RKO (cell line): Measurements from ENCODE around the gene DBNDD1.

ENCODE experiments used
- DNase-seq: peaks from one replicate; pipeline ENCODE4 v3.0.0-alpha.2; 2016; ENCODE audit warnings: low spot score

Gene DBNDD1

GRCh38 chr16:90035902-90036301 lies 16.6 kb upstream of the DBNDD1 start:
- no peak for DNase-seq

DNA sequence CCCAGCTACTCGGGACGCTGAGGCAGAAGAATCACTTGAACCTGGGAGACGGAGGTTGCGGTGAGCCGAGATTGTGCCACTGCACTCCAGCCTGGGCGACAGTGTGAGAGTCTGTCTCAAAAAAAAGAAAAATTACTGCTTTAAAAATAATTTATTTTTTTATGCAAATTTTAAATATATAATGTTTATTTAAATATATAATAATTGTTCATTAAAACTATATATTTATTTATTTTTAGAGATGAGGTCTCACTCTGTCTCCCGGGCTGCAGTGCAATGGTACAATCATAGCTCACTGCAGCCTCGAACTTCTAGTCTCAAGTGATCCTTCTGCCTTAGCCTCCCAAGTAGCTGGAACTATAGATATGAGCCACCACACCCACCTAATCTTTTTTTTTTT lies 15.2 kb upstream of the DBNDD1 start:
- no peak for DNase-seq

DNA sequence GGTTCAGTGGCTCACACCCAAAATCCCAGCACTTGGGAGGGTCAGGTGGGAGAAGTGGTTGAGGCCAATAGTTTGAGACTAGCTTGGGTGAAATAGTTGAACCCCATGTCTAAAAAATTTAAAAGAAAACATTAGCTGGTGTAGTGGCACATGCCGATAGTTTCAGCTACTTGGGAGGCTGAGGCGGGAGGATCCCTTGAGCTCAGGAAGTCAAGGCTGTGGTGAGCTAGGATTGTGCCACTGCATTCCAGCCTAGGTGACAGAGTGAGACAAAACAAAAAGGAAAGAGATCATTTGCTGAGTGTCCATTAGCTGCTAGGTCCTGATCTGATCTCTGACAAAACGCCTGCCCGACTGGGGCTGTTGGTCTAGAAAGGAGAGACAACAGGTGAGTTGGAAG lies 14.1 kb upstream of the DBNDD1 start:
- no peak for DNase-seq

- DNase-seq, result no peak
Measured at GRCh38 chr16:90032674-90033331, 13.5 kb upstream of the DBNDD1 start.

- no peak for DNase-seq
Measured at GRCh38 chr16:90031931-90032673, 12.8 kb upstream of the DBNDD1 start.

DNA sequence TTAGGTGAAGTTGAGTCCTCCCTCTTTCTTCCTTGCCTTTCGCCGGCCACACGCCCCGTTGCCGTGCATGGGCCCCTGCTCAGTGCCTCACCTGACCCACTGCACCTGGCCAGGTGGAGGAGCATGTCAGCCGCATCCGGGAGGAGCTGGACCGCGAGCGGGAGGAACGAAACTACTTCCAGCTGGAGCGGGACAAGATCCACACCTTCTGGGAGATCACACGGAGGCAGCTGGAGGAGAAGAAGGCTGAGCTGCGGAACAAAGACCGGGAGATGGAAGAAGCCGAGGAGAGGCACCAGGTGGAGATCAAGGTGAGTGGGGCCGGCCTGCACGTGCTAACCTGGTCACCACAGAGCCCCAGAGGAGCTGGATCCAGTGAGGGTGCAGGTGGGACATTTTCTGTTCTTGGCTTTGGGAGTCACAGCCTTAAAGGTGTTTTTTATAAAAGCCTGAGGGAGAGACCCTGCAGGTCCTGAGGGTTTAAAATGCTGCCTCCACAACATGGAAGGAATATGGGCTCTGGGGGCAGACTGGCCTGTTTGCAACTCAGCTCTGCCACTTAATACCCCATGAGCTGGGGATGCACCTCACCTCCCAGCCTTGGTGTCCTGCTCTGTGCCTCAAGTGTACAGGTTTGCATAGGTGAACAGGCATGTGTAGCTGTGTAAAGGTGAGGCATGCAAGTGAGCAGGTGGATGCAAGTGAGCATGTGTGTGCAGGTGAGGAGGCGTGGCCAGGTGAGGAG lies 12.1 kb upstream of the DBNDD1 start:
- no peak for DNase-seq

DNA sequence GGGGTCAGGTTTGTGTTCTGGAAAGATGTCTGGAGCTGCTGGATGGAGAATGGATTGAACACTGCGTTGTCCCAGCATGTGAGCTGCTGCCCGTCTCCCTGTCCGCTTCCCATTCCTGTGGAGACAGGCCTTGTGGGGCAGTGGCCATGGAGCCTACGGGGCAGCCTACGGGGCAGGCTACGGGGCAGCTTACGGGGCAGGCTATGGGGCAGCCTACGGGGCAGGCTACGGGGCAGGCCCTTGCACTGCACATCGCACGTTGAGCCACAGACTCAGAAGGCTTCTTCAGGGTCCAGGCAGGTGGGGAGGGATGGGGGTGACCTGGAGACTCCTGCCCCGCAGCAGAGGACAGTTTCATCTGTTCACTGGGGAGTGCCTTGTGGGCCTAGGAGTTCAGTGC lies 9.7 kb upstream of the DBNDD1 start:
- DNase-seq, result no peak

GRCh38 chr16:90027611-90028010 lies 8.4 kb upstream of the DBNDD1 start:
- no peak for DNase-seq

- DNase-seq, result no peak
Measured at GRCh38 chr16:90026135-90026534, 6.9 kb upstream of the DBNDD1 start.

DNA sequence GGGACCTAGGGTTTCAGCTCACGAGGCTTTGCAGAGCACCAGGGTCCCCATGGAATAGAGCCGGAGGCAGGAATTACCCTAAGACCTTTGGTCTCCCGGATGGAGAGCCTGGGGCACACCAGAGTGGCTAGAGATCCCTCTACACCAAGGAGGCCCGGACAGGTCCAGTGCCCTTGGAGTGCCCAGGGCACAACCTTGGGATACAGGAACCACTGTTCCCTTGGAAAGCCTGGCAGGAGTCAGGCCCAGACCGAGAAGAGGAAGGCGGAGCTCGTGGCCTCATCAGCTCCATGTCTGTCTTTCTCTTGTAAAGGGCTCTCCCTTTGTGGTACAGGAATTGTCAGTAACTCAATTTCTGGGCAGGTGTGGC lies 3.8 kb upstream of the DBNDD1 start:
- no peak for DNase-seq

- peak; percentile 91 for DNase-seq
Measured at GRCh38 chr16:90022209-90023077, 3.2 kb upstream of the DBNDD1 start.

GRCh38 chr16:90020838-90021382 lies 1.7 kb upstream of the DBNDD1 start:
- no peak for DNase-seq

DNA sequence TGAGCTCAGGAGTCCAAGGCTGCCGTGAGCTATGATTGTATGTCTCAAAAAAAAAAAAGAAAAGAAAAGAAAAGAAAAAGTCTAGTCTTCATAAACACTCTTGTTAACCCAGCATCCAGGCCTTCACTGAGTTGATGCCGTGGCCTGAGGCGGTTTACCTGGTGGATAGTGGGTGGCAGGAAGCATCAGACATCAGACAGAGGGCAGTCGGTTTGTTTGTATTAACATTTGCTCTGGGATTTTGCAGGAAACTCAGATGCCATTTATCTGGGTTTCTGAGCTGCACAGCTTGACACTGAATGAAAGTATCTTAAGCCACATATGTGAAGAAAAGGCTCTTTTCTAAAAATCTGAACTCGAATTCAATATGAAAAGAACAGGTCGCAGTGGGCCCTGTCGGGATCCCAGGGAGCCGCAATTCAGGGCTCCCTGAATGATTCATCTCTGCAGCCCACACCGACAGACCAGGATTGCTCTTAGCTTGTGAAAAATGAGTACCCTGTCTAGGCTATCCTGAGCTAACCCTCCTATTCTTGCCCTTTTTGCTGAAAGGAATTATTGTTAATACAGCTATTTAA lies 1.1 kb upstream of the DBNDD1 start:
- DNase-seq, result no peak

DNA sequence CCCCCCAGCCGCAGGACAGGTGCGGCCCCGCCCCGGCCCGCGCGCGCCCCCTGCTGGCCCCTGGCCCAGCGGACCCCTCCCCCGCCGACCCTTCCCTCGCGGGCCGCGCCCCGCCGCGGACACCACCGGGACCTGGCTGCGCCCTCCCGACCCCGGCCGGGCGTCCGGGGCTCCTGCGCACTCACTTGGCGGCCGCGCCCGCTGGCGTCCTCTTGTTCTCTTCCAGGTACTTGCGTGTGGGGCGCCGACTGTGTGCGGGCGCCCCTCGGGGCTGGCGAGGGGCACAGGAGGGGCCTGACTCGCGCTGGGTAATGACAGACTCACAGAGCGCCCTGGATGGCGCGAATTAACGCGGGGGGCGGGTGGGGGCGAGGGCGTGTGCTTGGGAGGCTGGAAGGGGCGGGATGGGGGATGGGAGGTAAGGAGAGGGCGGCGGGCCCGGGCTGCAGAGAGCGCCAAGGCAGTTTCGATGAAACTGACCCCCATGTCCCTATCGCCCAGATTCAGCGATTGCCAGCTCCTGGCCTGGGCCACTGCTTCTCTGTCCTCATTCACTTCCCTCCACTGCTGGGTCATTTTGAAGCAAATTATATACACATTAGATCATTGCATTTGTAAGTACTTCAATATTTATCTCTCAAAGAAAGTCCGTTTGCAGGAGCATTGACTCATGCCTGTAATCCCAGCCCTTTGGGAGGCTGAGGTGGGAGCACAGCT lies 445 bp upstream of the DBNDD1 start:
- DNase-seq, result peak; percentile 67

- DNase-seq, result no peak
Measured at GRCh38 chr16:90018297-90018651, 982 bp downstream of the DBNDD1 start.

GRCh38 chr16:90016339-90016950 lies 2.8 kb downstream of the DBNDD1 start:
- DNase-seq, result no peak

DNA sequence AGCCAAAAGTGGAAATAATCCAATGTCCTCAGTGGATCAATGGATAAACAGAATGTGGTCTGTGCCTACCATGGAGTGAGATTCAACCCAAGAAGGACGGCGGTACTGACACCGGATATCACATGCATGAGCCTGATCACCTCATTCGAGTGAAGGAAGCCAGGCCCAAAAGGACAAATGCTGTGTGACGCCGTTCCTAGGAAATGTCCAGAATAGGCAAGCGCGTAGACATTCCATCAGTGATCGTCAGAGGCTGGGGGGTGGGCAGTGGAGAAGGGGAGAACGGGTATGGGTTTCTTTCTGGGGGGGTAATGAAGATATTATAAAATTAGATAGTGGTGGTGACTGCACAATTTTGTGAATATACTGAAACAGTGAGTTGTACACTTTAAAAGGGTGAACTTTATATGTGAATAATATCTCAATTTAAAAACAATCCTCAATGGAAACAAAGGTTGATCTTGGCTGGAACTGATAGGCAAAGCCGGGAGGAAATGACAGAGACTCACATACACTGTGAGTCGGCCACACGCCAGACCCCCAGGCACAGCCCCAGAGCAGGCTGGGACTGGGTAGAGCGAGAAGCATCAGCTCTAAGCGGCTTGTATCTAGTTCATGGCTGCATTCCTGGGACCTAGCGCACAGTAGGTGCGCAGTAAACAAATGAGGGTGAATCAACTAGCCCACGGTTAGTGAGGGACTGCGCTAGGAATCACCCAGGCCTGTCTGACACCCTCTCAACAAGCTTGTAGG lies 3.5 kb downstream of the DBNDD1 start:
- DNase-seq, result no peak

DNA sequence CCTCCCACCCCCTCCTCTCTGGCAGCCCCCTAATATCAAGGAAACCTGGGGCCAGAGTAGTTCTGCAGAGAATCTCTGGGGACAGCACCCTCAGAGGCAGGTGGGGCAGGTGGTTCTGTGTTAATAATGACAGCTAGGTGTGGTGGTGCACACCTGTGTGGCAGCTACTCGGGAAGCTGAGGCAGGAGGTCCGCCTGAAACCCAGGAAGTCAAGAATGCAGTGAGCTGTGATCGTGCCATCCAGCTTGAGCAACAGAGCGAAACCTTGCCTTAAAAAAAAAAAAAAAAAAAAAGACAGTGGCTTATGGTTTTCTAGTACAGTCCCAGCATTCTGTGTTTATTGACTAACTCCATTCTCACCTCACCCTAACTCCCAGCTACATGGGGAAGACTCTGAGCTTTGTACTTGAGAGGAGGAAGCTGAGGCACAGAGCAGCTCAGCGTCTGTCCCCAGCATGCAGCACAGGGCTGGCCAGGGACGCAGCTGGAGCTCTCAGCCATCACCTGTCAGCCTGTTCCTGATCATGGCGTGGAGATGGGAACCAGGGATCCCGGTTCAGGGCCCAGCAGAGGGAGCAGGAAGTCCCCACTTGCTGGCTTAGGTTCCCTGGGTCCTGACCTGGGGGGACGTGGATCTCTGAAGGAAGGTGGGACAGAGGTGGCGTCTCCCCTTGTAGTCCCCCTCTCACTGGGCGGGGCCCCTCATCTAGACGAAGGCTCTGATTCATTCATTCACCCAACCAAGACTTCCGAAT lies 6.1 kb downstream of the DBNDD1 start:
- DNase-seq, result no peak

- DNase-seq, result no peak
Measured at GRCh38 chr16:90011908-90012501, 7.3 kb downstream of the DBNDD1 start.
